Hematopoietic multipotent progenitor cell treated with erythropoietin and hydrocortisone succinate and interleukin-3 and kit ligand, for 15 days (in vitro differentiated cells): ENCODE data around the gene RUSC2.
A peak's percentile ranks its signal among the peaks of the same experiment; 100 is the strongest.
"Not testable (repeated sequence)": the region's sequence is repeated elsewhere in the genome, so short reads cannot be mapped to it uniquely, and the experiment has no call there.

Source experiments
- DNase-seq: peaks from one replicate; pipeline ENCODE4 v3.0.0-alpha.2; 2015; ENCODE audit warnings: low spot score

RUSC2 gene

GRCh38 chr9:35489313-35490154 lies at the start of gene RUSC2:
TSS of gene RUSC2 (plus strand) at chr9:35490111. CDS start at chr9:35546522, 56,411 bp downstream.
- no peak for DNase-seq

- no peak for DNase-seq
Observed at GRCh38 chr9:35446012-35446411, 43.9 kb upstream of the RUSC2 start.

- no peak for DNase-seq
Observed at GRCh38 chr9:35448496-35448895, 41.4 kb upstream of the RUSC2 start.

GRCh38 chr9:35452481-35452880 lies 37.4 kb upstream of the RUSC2 start:
- no peak for DNase-seq

GRCh38 chr9:35453786-35454185 lies 36.1 kb upstream of the RUSC2 start:
- no peak for DNase-seq

- DNase-seq: no peak
Observed at GRCh38 chr9:35464141-35465025, 25.5 kb upstream of the RUSC2 start.

GRCh38 chr9:35470340-35470739 lies 19.6 kb upstream of the RUSC2 start:
- no peak for DNase-seq

GRCh38 chr9:35470894-35471293 lies 19.0 kb upstream of the RUSC2 start:
- DNase-seq: no peak

DNA sequence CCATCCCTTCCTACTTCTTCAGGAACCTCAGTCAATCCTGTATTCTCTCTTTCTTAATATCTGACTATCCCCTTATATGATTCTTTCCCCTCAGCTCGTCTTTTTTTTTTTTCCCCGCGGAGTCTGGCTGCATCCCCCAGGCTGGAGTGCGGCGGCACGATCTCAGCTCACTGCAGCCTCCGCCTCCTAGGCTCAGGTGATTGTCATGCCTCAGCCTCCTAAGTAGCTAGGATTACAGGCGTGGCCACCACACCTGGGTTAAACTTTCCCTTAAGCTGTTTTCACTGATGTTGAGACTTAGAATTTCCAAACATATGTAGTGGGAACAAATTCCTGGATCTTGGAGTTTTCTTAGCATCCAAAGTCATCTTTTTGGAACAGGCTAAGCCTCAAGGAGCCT lies 13.3 kb upstream of the RUSC2 start:
- DNase-seq: no peak

GRCh38 chr9:35477211-35477855 lies 12.6 kb upstream of the RUSC2 start:
- DNase-seq: peak; percentile 43

- DNase-seq: no peak
Observed at GRCh38 chr9:35478871-35479270, 11.0 kb upstream of the RUSC2 start.

- DNase-seq: no peak
Observed at GRCh38 chr9:35481347-35481975, 8.4 kb upstream of the RUSC2 start.

DNA sequence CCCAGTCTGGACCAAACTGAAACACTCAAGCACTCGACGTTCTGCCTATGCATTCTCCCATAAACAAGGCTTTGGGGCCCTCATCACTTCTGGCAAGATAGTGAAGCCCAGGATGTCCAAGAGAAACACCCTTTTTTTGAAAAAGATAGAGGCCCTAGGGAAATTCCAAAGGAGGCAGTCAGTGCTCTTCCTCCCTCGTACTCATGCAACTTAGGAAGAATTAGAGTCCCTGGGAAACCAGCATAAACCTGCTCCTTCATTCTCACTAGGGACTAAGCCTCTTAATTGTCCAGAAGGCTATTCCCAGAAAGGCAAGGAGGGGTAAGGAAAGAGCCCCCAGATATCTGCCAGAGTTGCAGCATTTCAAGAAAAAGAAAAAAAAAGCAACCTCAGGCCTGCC lies 7.8 kb upstream of the RUSC2 start:
- no peak for DNase-seq

DNA sequence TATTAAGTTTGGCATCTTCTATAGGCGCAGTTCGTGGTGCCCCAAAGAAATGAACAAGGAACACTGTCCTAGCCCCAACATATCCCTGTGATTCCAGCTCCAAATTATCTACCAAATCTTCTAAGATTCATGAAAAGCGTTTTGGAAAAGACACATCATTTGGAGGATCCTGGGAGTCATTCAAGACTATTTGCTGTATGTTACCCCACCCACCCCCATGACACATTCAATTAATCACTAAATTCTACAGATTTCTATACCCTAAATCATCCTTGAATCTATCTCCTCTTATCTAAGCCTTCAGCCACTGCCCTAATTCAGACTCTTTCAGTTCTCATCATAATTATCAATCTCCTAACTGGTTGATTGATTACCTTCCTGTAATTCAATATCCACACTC lies 5.5 kb upstream of the RUSC2 start:
- DNase-seq: no peak

DNA sequence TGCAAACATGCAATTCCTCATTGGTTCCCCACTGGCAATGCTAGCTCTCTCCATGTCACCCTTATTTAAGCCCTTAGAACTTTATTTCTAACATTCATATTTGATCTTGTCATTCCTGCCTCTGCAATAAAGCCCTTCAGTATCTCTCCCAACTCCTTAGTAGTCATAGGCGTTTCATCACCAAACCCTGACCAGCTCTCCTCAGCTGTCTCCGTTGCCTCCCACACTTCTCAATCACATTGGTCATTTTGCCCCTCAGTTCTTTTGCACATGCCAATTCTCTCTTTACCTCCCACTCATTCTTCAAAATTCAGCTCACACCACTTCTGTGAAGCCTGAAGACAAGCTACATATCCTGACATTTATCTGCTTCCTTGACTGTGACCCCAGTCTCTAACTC lies 2.8 kb upstream of the RUSC2 start:
- no peak for DNase-seq

DNA sequence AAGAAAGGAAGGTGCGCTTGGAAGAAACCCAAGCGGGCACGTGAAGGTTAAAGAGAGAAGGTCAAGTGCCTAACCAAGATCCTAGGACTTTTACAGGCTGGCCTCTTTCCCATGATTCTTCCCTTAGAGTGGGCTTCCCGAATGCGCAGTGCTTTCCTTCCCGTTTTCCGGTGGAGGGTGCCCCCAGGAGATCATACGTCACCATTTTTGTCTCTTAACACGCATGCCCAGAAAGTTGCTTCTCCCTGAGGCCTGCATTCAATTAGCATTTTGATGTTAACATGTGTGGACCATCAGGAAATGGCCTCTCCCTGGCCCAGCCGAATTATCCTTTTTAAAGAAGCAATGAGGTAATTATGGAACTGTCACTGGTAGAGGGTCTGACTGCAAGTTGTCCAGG lies 1.9 kb upstream of the RUSC2 start:
- no peak for DNase-seq

- no peak for DNase-seq
Observed at GRCh38 chr9:35488566-35489312, 1.2 kb upstream of the RUSC2 start.

DNA sequence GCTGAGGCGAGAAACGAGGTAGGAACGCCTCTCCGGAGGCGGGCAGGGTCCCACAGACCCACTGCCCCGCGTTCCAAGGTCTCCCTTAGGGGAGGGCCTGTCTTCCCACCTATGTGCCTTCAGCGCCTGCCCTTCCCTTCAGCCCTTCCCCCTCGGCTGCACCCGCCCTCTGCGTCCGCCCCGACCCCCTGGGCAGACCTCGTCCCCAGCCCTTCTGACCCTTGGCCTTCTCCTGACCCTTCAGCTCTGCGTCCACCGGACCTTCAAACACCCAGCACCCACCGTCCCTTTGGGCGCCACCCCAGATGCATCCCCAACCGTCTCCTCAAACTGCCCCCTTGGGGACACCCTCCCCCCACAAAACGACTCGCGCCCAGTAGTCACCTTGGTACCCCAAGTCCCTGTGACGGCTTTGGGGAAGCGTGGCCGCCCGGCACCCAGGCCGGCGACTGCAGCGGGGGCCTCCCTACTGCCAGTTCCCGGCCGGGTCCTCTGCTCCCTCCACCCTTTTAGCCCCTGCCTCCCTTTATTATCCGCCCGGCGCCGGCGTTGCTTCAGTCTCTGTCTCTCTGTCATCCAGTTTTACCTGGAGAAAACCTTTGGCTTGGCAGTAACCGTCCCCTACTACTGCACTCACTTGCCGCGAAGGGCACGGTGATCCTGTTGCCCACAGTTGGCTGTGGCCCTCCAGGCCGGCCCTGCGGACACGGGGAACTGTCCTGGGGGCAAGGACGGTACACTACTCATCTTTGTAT lies 421 bp downstream of the RUSC2 start:
- no peak for DNase-seq

DNA sequence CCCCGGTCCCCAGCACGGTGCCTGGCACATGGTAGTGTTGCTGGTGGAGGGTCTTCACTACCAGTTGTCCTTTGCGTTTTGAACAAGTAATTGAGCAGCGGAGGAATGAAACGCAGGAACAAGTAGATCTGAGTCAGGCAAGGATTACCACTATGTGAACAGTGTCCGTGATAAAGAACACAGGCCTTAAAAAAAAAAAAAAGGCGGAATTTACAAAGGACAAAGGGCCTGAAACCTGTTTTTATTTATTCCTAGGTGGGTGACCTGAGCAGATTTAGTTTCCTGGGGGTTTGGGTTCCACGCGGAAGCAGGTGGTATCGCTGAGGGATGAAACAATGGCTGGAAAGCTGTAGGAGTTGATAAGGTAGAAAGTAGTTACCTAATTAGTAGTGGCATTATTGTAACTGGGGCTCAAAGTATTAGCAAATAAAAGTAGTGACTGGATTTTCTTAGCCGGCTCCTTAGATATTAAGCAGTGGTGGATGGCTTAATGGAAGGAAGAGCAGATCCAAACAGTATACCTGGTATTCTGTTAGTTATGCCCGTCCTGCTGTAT lies 1.1 kb downstream of the RUSC2 start:
- no peak for DNase-seq

GRCh38 chr9:35493119-35493518 lies 3.2 kb downstream of the RUSC2 start:
- DNase-seq: not testable (repeated sequence)
